ENCODE results near the gene BIN1.

Gene BIN1

DNA sequence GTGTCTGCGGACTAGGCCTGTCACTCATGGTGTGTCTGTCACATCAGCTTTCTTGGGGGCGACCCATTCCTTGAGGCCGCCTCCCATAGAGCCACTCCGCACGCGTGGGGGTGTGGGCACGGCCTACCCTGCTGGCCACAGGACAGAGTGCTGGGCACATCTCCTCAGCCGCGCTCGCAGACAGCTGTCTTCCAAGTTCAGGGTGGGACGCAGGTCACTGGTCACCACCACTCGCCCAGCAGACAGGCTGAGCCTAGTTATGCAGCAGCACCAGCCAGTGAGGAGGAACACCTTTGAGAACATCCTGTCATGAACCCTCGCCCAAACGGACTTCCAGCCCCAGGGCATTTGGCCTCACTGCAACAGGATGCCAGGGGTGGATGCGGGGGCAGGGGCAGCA, 30.8 kb upstream of the BIN1 start:
- no peak for DNase-seq
- intact Hi-C loops (cut with DNase I; ENCODE audit: low total_unique reads), result no loop called here
- H3K27ac ChIP-seq, result no peak overlapping the region
- H3K4me3 ChIP-seq, result no peak overlapping the region
- H3K36me3 ChIP-seq, result no peaks in the 10 kb centered on the region
- H3K4me1 ChIP-seq, result no peaks in the 10 kb centered on the region
- peaks cover 0 to 2% (median 0%) of the 10 kb centered on the region in 3 donors for H3K9me3 ChIP-seq
- H3K27me3 ChIP-seq, result no peaks in the 10 kb centered on the region
- TF ChIP-seq, protein P1, sequence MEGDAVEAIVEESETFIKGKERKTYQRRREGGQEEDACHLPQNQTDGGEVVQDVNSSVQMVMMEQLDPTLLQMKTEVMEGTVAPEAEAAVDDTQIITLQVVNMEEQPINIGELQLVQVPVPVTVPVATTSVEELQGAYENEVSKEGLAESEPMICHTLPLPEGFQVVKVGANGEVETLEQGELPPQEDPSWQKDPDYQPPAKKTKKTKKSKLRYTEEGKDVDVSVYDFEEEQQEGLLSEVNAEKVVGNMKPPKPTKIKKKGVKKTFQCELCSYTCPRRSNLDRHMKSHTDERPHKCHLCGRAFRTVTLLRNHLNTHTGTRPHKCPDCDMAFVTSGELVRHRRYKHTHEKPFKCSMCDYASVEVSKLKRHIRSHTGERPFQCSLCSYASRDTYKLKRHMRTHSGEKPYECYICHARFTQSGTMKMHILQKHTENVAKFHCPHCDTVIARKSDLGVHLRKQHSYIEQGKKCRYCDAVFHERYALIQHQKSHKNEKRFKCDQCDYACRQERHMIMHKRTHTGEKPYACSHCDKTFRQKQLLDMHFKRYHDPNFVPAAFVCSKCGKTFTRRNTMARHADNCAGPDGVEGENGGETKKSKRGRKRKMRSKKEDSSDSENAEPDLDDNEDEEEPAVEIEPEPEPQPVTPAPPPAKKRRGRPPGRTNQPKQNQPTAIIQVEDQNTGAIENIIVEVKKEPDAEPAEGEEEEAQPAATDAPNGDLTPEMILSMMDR (IDR thresholded peaks at IDR 0.05), result no peak

DNA sequence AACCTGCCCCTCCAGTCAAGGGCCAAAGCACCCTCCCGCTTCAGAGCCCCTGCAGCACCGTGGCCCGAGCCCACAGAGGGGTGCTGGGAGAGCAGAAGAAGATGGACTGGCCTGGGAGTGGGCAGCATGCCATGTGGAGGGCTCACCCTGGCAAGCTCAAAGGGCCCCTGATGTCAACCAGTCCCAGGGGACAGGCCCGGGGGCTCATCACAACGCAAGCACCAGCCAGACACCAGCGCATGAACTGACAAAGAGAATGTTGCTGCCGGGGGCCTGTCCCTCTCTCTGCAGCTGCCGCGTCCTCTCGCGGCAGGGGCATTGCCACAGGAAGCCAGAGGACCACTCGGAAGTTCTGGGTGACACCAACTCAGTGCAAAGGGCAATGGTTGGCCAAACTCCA, 30.3 kb upstream of the BIN1 start:
- TF ChIP-seq, protein P1 (IDR thresholded peaks at IDR 0.05), result no peak
- Histone ChIP-seq H3K36me3 (no peaks in the 10 kb centered on the region), H3K27ac (no peak overlapping the region), H3K4me3 (no peak overlapping the region), H3K9me3 (peaks cover 0 to 2% (median 0%) of the 10 kb centered on the region in 3 donors), H3K4me1 (no peaks in the 10 kb centered on the region), H3K27me3 (no peaks in the 10 kb centered on the region)
- intact Hi-C loops (cut with DNase I; ENCODE audit: low total_unique reads), result no loop called here
- DNase-seq, result no peak

DNA sequence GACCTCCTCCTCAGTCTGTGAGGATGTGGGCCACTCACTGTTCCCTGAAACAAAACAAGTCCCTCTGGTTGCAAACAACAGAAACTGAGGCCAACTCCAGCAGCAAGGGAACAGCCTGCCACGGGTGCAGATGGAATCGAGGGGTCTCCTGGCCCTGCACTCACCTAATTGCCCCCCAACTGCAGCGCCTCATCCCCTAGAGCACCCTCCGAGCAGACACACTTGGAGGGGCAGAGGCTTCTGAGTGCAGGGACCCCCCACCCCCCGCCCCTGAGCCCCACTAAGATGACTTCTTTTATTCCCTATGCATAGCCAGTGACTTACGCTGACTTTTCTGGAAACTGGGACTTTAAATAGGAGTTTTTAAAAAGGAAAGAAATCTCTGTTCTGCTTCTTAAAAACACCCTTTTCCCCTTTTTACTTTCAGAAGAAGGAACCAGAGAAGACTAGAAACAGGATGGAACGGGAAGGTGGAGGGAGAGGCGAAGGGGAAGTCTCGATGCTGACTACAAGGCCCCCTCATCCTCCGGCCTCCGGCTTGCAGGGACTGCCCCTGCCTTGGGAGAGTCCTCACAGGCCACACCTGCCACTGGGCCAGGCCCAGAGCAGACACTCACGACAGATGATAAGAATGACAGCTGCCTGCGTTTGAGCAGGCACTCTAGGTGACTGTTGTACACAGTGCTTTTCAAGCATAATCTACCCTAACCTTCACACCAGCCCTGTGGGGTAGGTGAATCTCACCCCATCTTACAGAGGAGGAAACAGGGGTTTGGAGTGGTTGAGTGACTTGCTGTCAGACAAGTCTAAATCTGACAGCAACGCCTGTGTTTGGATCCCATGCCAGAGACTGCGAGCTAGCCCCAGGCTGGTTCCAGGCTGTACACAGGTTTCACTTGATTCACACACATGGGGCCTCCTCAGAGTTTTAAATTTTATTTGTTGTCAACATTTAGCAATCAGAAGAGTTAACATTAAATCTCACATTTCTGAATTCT, 28.2 kb upstream of the BIN1 start:
- Histone ChIP-seq H3K4me1 (no peaks in the 10 kb centered on the region), H3K36me3 (no peaks in the 10 kb centered on the region), H3K4me3 (no peak overlapping the region), H3K9me3 (peaks cover 0 to 2% (median 0%) of the 10 kb centered on the region in 3 donors), H3K27ac (no peak overlapping the region), H3K27me3 (no peaks in the 10 kb centered on the region)
- TF ChIP-seq, protein P1 (IDR thresholded peaks at IDR 0.05), result no peak
- intact Hi-C loops (cut with DNase I; ENCODE audit: low total_unique reads), result no loop called here
- DNase-seq, result no peak

DNA sequence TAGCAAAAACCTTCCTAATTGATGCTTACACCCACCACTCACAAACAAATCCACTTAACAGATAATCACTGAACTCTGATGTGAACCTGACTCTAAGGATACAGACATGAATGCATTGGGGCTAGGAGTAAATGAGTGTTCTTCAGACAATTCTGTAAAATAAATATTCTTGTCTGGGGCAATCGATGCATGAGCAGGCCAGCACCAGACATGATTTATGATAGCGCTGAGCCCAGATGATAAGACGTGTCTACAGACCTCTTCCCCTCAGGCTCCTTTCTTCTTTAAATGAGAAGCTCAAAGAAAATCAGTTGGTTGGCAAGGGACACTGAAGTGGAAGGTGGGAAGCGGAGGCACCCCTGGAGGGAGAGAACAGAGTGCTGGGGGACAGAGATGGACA, 27.3 kb upstream of the BIN1 start:
- intact Hi-C loops (cut with DNase I; ENCODE audit: low total_unique reads), result no loop called here
- Histone ChIP-seq H3K27ac (no peak overlapping the region), H3K9me3 (peaks cover 0 to 2% (median 0%) of the 10 kb centered on the region in 3 donors), H3K4me1 (no peaks in the 10 kb centered on the region), H3K27me3 (no peaks in the 10 kb centered on the region), H3K4me3 (no peak overlapping the region), H3K36me3 (no peaks in the 10 kb centered on the region)
- TF ChIP-seq, protein P1 (IDR thresholded peaks at IDR 0.05), result no peak
- no peak for DNase-seq

DNA sequence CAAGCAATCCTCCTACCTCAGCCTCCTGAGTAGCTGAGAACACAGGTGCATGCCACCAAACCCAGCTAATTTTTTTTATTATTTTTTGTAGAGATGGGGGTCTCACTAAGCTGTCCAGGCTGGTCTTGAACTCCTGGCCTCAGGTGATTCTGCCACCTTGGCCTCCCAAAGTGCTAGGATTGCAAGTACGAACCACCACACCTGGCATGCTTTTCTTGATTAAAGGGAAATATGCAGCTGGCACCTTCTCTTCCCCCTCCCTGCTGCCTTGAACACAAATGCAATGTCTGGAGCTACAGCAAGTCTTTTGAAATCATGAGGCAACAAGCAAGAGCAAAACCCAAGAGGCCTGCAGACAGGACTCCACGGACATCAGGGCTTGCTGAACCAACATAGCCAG, 26.8 kb upstream of the BIN1 start:
- DNase-seq, result no peak
- TF ChIP-seq, protein P1 (IDR thresholded peaks at IDR 0.05), result no peak

More for the DNA sequence above, 26.8 kb upstream of the BIN1 start:
- Histone ChIP-seq H3K27ac (no peak overlapping the region), H3K4me1 (no peaks in the 10 kb centered on the region), H3K27me3 (no peaks in the 10 kb centered on the region), H3K9me3 (peaks cover 0 to 2% (median 0%) of the 10 kb centered on the region in 3 donors), H3K4me3 (no peak overlapping the region), H3K36me3 (no peaks in the 10 kb centered on the region)
- intact Hi-C loops (cut with DNase I; ENCODE audit: low total_unique reads), result no loop called here
